HL-60 (cell line): ENCODE data around the gene KRT31.
"Not testable (repeated sequence)": the region's sequence is repeated elsewhere in the genome, so short reads cannot be mapped to it uniquely, and the experiment has no call there.

ENCODE experiments used
- DNase-seq, 2 experiments: peaks; one replicate each; pipeline ENCODE4 v3.0.0-alpha.2; 2010 to 2020; ENCODE audit warnings: low read depth in 1 of 2, low spot score in 1 of 2
- H3K27ac ChIP-seq: fragments of 250-450 bp; sonication (Bioruptor Pico); replicated peaks from 2 replicates; pipeline ENCODE4 v1.5.1; 2020; ENCODE audit warnings: mild to moderate bottlenecking, moderate library complexity
- H3K27me3 ChIP-seq: fragments of 250-450 bp; sonication (Bioruptor Pico); 2 replicates; pipeline ENCODE4 v1.5.1; 2021; ENCODE audit warnings: mild to moderate bottlenecking, moderate library complexity; ENCODE audit not compliant: insufficient read depth, poor library complexity, severe bottlenecking
- H3K4me3 ChIP-seq: replicated peaks from 2 replicates; pipeline ENCODE4 v1.5.1; 2011; ENCODE audit warnings: mild to moderate bottlenecking, control low read depth, low read length; ENCODE audit not compliant: insufficient read depth
- CTCF ChIP-seq: IDR thresholded peaks from one replicate; pipeline ENCODE4 v1.5.1; 2011; ENCODE audit warnings: low read length, control low read depth, inconsistent platforms; ENCODE audit not compliant: insufficient read depth
- GABPA ChIP-seq: IDR thresholded peaks from 2 replicates; pipeline ENCODE4 v1.6.1; 2012; ENCODE audit warnings: low read depth
- POLR2AphosphoS5 ChIP-seq: IDR thresholded peaks from 2 replicates; pipeline ENCODE4 v1.6.1; 2012; ENCODE audit warnings: low read depth
- SPI1 ChIP-seq: IDR thresholded peaks from 2 replicates; pipeline ENCODE4 v1.6.1; 2012; ENCODE audit warnings: low read depth, mild to moderate bottlenecking, borderline replicate concordance
- TF ChIP-seq, protein P1 (sequence below): IDR thresholded peaks from 2 replicates; pipeline ENCODE4 v1.6.1; 2012; ENCODE audit warnings: low read depth; ENCODE audit not compliant: insufficient replicate concordance

Gene KRT31

DNA sequence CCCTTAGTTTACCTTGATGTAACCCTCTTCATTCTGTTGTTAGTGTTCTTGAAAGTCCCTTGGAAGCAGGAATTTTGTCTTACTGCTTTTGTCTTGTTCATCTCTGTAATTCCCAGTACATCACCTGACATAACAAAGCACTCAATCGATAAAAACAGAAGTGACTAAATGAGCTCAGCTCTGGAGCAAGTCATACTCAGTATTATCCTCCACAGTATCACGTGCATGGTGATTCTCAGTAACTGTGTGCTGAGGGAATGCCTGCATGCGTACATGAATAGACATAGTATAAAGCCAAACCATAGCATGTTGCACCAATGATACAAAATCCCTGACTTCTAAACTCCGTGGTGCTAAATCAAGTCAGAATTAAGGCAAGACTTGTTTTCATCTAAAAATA, 36.2 kb upstream of the KRT31 start:
- peaks cover 2% of the 10 kb centered on the region for H3K27me3 ChIP-seq
- TF ChIP-seq SPI1 (no peak), GABPA (no peak), CTCF (no peak), POLR2AphosphoS5 (no peak)
- TF ChIP-seq, protein P1, sequence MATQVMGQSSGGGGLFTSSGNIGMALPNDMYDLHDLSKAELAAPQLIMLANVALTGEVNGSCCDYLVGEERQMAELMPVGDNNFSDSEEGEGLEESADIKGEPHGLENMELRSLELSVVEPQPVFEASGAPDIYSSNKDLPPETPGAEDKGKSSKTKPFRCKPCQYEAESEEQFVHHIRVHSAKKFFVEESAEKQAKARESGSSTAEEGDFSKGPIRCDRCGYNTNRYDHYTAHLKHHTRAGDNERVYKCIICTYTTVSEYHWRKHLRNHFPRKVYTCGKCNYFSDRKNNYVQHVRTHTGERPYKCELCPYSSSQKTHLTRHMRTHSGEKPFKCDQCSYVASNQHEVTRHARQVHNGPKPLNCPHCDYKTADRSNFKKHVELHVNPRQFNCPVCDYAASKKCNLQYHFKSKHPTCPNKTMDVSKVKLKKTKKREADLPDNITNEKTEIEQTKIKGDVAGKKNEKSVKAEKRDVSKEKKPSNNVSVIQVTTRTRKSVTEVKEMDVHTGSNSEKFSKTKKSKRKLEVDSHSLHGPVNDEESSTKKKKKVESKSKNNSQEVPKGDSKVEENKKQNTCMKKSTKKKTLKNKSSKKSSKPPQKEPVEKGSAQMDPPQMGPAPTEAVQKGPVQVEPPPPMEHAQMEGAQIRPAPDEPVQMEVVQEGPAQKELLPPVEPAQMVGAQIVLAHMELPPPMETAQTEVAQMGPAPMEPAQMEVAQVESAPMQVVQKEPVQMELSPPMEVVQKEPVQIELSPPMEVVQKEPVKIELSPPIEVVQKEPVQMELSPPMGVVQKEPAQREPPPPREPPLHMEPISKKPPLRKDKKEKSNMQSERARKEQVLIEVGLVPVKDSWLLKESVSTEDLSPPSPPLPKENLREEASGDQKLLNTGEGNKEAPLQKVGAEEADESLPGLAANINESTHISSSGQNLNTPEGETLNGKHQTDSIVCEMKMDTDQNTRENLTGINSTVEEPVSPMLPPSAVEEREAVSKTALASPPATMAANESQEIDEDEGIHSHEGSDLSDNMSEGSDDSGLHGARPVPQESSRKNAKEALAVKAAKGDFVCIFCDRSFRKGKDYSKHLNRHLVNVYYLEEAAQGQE, result no peak
- no peak overlapping the region for H3K4me3 ChIP-seq
- no peak for DNase-seq
- no peak overlapping the region for H3K27ac ChIP-seq

GRCh38 chr17:41430376-41430775, 33.0 kb upstream of the KRT31 start:
- H3K27ac ChIP-seq, DNase-seq, H3K4me3 ChIP-seq, H3K27me3 ChIP-seq: not testable (repeated sequence)

DNA sequence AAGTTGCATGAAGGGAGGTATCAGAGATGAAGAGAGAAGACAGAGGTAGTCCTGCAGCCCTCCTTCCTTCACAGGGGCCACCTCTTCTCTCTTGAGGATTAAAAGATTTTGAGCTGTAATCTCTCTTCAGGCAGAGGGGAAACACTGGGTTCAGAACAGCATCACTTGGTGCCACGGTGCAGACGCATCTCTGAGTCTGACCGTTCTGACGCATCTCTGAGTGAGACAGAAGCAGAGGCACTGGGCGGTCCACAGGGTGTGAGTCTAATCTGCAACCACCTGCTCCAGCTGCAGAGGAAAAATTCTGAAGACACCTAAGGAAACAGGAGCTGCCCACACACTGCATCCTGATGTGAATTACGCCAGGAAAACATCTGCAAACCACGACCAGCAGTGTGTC, 32.3 kb upstream of the KRT31 start:
- Histone ChIP-seq H3K27me3 (peaks cover 2% of the 10 kb centered on the region), H3K4me3 (no peak overlapping the region), H3K27ac (no peak overlapping the region)
- no peak for DNase-seq
- TF ChIP-seq GABPA, result no peak
- TF ChIP-seq CTCF, result no peak
- TF ChIP-seq, protein P1, result no peak
- no peak for TF ChIP-seq SPI1
- no peak for TF ChIP-seq POLR2AphosphoS5

GRCh38 chr17:41428591-41429291, 31.3 kb upstream of the KRT31 start:
- Histone ChIP-seq H3K4me3 (no peak overlapping the region), H3K27ac (no peak overlapping the region), H3K27me3 (peaks cover 2% of the 10 kb centered on the region)
- DNase-seq, result no peak
- no peak for TF ChIP-seq SPI1
- TF ChIP-seq POLR2AphosphoS5, result no peak
- TF ChIP-seq GABPA, result no peak
- TF ChIP-seq, protein P1, result no peak
- no peak for TF ChIP-seq CTCF
